Hepatocyte (in vitro differentiated cells): ENCODE data around the gene OR1J2. TPM values are rescaled to one million over a fixed set of nuclear protein-coding genes. Genes with fewer than 3 reads are reported as not detected.

ENCODE experiments used
- polyA plus RNA-seq: library from polyadenylated mRNA; unstranded; fragments of >200 nt; fragmentation: Nextera tagmentation; extraction: Ambion mirVana; gene quantifications from 2 replicates; pipeline ENCODE4 v1.2.1, GENCODE V29; 2016
- total RNA-seq: library from RNA; depleted of rRNA; stranded (reverse); fragments of >200 nt; gene quantifications from 2 replicates; pipeline ENCODE4 v1.2.3, GENCODE V29; 2014

The OR1J2 gene
- total and polyA plus RNA-seq, 2 experiments from 2014 or later = not detected

Other genes with a start within 250 kb of the OR1J2 start
- 15.5 and 15.9 TPM in 2 replicates for gene RBM18, start 246.0 kb upstream of the OR1J2 start, total RNA-seq
- gene RBM18, start 246.0 kb upstream of the OR1J2 start, polyA plus RNA-seq = 14.3 and 22.0 TPM in 2 replicates
- 32.9 and 33.2 TPM in 2 replicates for gene MRRF, start 245.9 kb upstream of the OR1J2 start, total RNA-seq
- gene MRRF, start 245.9 kb upstream of the OR1J2 start, polyA plus RNA-seq = 26.8 and 28.4 TPM in 2 replicates
- 4.2 and 5.4 TPM in 2 replicates for gene PTGS1, start 139.8 kb upstream of the OR1J2 start, total RNA-seq
- gene PTGS1, start 139.8 kb upstream of the OR1J2 start, polyA plus RNA-seq = 7.3 and 11.1 TPM in 2 replicates
- gene OR1J1, start 32.9 kb upstream of the OR1J2 start, total RNA-seq = not detected in 2 replicates
- gene OR1J1, start 32.9 kb upstream of the OR1J2 start, polyA plus RNA-seq = not detected in 2 replicates
- gene OR1J4, start 8.3 kb downstream of the OR1J2 start, total RNA-seq = not detected in 2 replicates
- gene OR1J4, start 8.3 kb downstream of the OR1J2 start, polyA plus RNA-seq = not detected in 2 replicates
- gene OR1N1, start 16.5 kb downstream of the OR1J2 start, total RNA-seq = not detected in 2 replicates
- not detected in 2 replicates for gene OR1N1, start 16.5 kb downstream of the OR1J2 start, polyA plus RNA-seq
- gene OR1N2, start 42.3 kb downstream of the OR1J2 start, total RNA-seq = not detected in 2 replicates
- gene OR1N2, start 42.3 kb downstream of the OR1J2 start, polyA plus RNA-seq = not detected in 2 replicates
- not detected in 2 replicates for gene OR1L8, start 72.6 kb downstream of the OR1J2 start, total RNA-seq
- gene OR1L8, start 72.6 kb downstream of the OR1J2 start, polyA plus RNA-seq = not detected in 2 replicates
- not detected in 2 replicates for gene OR1Q1, start 103.9 kb downstream of the OR1J2 start, total RNA-seq
- gene OR1Q1, start 103.9 kb downstream of the OR1J2 start, polyA plus RNA-seq = not detected in 2 replicates
- gene OR1B1, start 146.8 kb downstream of the OR1J2 start, total RNA-seq = not detected in 2 replicates
- gene OR1B1, start 146.8 kb downstream of the OR1J2 start, polyA plus RNA-seq = not detected in 2 replicates
- not detected in 2 replicates for gene OR1L1, start 150.9 kb downstream of the OR1J2 start, total RNA-seq
- not detected in 2 replicates for gene OR1L1, start 150.9 kb downstream of the OR1J2 start, polyA plus RNA-seq
- gene OR1L3, start 164.3 kb downstream of the OR1J2 start, total RNA-seq = not detected in 2 replicates
- gene OR1L3, start 164.3 kb downstream of the OR1J2 start, polyA plus RNA-seq = not detected in 2 replicates
- gene OR1L4, start 213.2 kb downstream of the OR1J2 start, total RNA-seq = not detected in 2 replicates
- not detected in 2 replicates for gene OR1L4, start 213.2 kb downstream of the OR1J2 start, polyA plus RNA-seq
- not detected in 2 replicates for gene OR1L6, start 231.5 kb downstream of the OR1J2 start, total RNA-seq
- not detected in 2 replicates for gene OR1L6, start 231.5 kb downstream of the OR1J2 start, polyA plus RNA-seq